Measurements from ENCODE around the gene FZR1.

FZR1 gene

GRCh38 chr19:3586707-3587346 is 80.7 kb downstream of the FZR1 start:
- no peak for DNase-seq (ENCODE audit: extremely low read depth in 1 of 2, low read depth in 1 of 2)
